Measurements from ENCODE around the gene E2F2. TPM values are rescaled to one million over a fixed set of nuclear protein-coding genes. Genes with fewer than 3 reads are reported as not detected.

E2F2 gene
- total RNA-seq, 2 experiments from 2014 or later = 24.4 to 26.0 TPM

- POLR2A ChIA-PET = no interaction called here
- CTCF ChIA-PET = interaction anchor here (1.0 kb wide), 1 partner anchor 20 kb away, joined by 3 read pairs; no protein-coding TSS in a partner anchor
Measured at GRCh38 chr1:23565776-23566175, 34.7 kb upstream of the E2F2 start.

DNA sequence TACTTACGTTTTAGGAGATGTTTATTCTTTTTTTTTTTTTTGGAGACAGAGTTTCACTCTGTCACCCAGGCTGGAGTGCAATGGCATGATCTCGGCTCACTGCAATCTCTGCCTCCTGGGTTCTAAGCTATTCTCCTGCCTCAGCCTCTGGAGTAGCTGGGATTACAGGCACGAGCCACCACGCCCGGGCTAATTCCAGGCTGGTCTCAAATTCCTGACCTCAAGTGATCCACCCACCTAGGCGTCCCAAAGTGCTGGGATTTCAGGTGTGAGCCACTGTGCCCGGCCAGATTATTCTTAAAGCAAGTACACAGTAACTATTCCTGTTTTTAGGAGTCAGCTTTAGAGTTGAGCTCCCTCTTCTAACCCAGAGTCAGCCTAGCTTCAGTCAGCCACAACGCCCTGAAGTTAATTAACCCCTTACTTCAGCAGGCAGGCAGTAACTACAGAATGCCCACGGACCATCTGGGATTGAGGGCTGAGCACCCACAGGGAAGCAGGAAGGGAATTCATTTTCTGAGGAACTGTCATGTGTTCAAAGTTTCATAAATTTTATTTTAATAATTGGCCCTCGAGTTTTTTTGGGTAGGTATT is 33.6 kb upstream of the E2F2 start:
- POLR2A ChIA-PET = no interaction called here
- CTCF ChIA-PET = interaction anchor here (0.6 to 1.4 kb wide), 5 partner anchors 13 to 284 kb away, joined by 3 to 4 read pairs (median 3); no protein-coding TSS in a partner anchor

- ChIA-PET POLR2A (no interaction called here), CTCF (interaction anchor here (0.6 to 1.4 kb wide), 4 partner anchors 13 to 285 kb away, joined by 3 to 4 read pairs (median 3); no protein-coding TSS in a partner anchor)
Measured at GRCh38 chr1:23563755-23564374, 32.8 kb upstream of the E2F2 start.

DNA sequence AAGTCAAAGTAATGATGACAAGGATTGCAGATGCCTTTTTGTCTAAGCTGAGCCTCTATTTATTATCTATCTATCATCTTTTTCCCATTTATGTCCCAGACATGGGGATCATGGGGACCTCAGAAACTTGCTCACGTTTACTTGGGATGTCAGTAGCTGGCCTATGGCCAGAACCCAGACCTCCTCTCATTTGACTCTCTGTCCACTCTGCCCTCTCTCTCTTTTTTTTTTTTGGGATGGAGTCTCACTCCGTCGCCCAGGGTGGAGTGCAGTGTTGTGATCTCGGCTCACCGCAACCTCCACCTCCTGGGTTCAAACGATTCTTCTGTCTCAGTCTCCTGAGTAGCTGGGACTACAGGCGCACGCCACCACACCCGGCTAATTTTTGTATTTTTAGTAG is 32.0 kb upstream of the E2F2 start:
- POLR2A ChIA-PET = no interaction called here
- CTCF ChIA-PET = interaction anchor here (1.0 kb wide), 1 partner anchor 74 kb away, joined by 3 read pairs; no protein-coding TSS in a partner anchor

- ChIA-PET POLR2A (no interaction called here), CTCF (interaction anchor here (1.0 kb wide), 1 partner anchor 75 kb away, joined by 3 read pairs; no protein-coding TSS in a partner anchor)
Measured at GRCh38 chr1:23562137-23562876, 31.3 kb upstream of the E2F2 start.

DNA sequence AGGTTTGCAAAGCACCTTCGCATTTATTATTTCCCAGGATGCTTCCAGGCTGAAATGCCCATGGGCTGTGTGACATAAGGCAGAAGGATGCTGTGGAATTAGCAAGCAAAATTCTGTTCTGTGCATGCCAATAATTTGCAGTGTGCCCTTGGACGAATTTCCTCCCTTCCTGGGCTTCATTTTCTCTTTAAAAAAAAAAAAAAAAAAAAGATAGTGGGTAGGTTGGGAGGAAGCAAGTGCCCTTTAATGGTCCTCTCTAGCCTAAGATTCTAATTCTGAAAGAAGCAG is 30.7 kb upstream of the E2F2 start:
- ChIA-PET CTCF (no interaction called here), POLR2A (no interaction called here)

GRCh38 chr1:23561076-23561812 is 30.2 kb upstream of the E2F2 start:
- ChIA-PET POLR2A (no interaction called here), CTCF (interaction anchor here (4.1 kb wide), 1 partner anchor 76 kb away, joined by 25 read pairs; no protein-coding TSS in a partner anchor)

GRCh38 chr1:23559985-23560741 is 29.1 kb upstream of the E2F2 start:
- POLR2A ChIA-PET = interaction anchor here (0.8 kb wide), 2 partner anchors 35 to 70 kb away, joined by 3 read pairs; no protein-coding TSS in a partner anchor
- CTCF ChIA-PET = interaction anchor here (0.6 to 4.1 kb wide), 7 partner anchors 15 to 243 kb away, joined by 3 to 25 read pairs (median 3); partner anchors contain the start of gene PITHD1

DNA sequence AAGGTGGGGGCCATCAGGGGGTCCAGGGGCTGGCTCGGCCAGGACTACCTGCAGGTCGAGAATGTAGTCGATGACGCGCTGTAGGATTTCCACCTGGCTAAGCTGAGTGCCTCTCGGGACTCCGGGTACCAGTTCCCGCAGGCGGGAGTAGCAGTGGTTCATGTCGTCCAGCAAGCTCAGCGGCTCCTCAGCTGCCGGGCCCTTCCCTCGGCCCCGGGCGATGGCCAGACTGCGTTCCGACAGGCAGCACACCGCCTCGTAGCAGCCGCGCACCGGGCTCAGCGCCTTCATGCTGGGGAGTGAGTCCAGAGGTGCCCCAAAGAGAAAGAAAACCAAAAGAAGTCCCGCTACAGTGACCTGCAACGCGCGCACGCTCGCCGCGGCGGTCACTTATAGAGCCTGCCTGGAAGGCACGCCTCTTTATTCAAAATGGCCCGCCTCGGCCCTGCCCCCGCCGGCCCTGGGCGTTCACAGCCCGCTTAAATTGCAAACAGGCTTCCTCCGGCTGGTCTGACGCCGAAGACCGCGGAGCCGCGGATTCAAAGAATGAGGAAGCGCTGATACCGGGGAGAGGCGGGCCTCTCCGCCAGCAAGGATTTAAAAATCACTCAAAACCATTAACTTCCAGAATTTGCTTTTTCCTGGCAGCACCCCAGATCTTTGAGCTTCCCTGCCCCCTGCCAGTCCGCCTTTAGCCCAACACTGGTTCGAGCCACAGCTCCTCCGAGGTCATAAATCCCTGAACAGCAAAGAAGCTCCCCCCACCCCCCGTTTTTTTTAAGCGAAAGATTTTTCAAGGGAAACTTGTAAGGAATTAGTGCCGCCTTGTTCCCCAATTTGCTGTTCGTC is 28.3 kb upstream of the E2F2 start, which contains the start of gene ID3:
Gene ID3, minus strand, starts transcription at position 366 of the 849 bp plus-strand sequence. Its CDS starts 75 bp downstream, at position 291.
- POLR2A ChIA-PET = interaction anchor here (0.6 to 1.8 kb wide), 6 partner anchors 31 to 267 kb away, joined by 3 to 7 read pairs (median 3); no protein-coding TSS in a partner anchor

GRCh38 chr1:23558872-23559135 is 27.8 kb upstream of the E2F2 start:
- ChIA-PET CTCF (interaction anchor here (0.6 to 4.1 kb wide), 7 partner anchors 14 to 143 kb away, joined by 3 to 25 read pairs (median 4); no protein-coding TSS in a partner anchor), POLR2A (interaction anchor here (0.9 to 1.8 kb wide), 3 partner anchors 31 to 54 kb away, joined by 3 to 7 read pairs (median 3); no protein-coding TSS in a partner anchor)

More for the DNA sequence above, 28.3 kb upstream of the E2F2 start, which contains the start of gene ID3:
- CTCF ChIA-PET = interaction anchor here (0.6 to 4.1 kb wide), 10 partner anchors 15 to 243 kb away, joined by 3 to 25 read pairs (median 3); partner anchors contain the start of gene PITHD1

DNA sequence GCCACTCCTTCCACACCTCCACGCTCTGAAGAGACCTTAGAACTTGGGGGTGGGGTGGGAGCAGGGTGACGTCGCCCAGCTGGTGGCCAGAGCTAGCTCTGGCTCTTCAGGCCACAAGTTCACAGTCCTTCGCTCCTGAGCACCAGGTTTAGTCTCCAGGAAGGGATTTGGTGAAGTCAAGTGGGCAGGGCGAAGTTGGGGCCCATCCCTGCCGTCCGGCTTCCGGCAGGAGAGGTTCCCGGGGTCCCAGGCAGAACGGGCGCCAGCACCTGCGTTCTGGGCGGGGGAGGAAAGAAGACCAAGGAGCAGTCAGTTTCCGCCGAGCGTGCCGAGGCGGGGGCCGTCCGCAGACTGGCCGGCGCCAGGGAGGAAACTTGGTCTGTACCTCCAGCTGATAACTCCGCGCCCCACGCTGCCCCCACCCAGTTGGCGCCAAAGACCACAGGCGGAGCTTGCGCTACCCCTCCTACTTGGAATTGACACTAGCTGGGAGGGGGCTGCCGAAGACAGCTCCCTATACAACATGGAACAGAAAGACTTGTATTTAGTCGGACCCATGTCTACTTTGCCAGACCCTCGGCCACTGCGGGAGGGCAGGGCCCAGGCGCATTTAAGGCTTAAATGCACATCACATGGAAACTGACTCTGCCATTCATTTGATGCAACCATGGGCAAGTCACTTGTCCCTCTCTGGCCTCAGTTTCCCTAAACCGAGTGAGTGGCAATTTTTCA is 27.3 kb upstream of the E2F2 start:
- POLR2A ChIA-PET = interaction anchor here (0.6 to 1.8 kb wide), 6 partner anchors 32 to 214 kb away, joined by 3 to 7 read pairs (median 4); partner anchors contain the start of gene HNRNPR
- CTCF ChIA-PET = interaction anchor here (0.6 to 4.1 kb wide), 8 partner anchors 13 to 142 kb away, joined by 3 to 25 read pairs (median 4); no protein-coding TSS in a partner anchor

- ChIA-PET CTCF (interaction anchor here (1.0 to 4.1 kb wide), 5 partner anchors 12 to 80 kb away, joined by 3 to 25 read pairs (median 4); no protein-coding TSS in a partner anchor), POLR2A (interaction anchor here (0.6 to 1.8 kb wide), 3 partner anchors 35 to 60 kb away, joined by 3 to 7 read pairs (median 4); no protein-coding TSS in a partner anchor)
Measured at GRCh38 chr1:23557471-23558124, 26.6 kb upstream of the E2F2 start.

GRCh38 chr1:23556635-23557470 is 25.8 kb upstream of the E2F2 start:
- CTCF ChIA-PET = interaction anchor here (0.9 to 2.8 kb wide), 6 partner anchors 11 to 78 kb away, joined by 3 to 15 read pairs (median 4); no protein-coding TSS in a partner anchor
- POLR2A ChIA-PET = no interaction called here

GRCh38 chr1:23555986-23556634 is 25.1 kb upstream of the E2F2 start:
- ChIA-PET POLR2A (interaction anchor here (1.4 kb wide), 1 partner anchor 21 kb away, joined by 5 read pairs; no protein-coding TSS in a partner anchor), CTCF (interaction anchor here (0.9 to 4.5 kb wide), 6 partner anchors 11 to 80 kb away, joined by 3 to 45 read pairs (median 4); no protein-coding TSS in a partner anchor)

All from activated CD8-positive, alpha-beta memory T cell treated with anti-CD3 and anti-CD28 coated beads for 36 hours (primary cell).